GM18909 (cell line): ENCODE data around the gene CAPN9.

ENCODE experiments used
- ATAC-seq: cut with Tn5 transposase; IDR thresholded peaks from one replicate; pipeline ENCODE4 v1.9.1; 2021; ENCODE audit warnings: mild to moderate bottlenecking; ENCODE audit not compliant: unreplicated experiment, poor library complexity

The CAPN9 gene

DNA sequence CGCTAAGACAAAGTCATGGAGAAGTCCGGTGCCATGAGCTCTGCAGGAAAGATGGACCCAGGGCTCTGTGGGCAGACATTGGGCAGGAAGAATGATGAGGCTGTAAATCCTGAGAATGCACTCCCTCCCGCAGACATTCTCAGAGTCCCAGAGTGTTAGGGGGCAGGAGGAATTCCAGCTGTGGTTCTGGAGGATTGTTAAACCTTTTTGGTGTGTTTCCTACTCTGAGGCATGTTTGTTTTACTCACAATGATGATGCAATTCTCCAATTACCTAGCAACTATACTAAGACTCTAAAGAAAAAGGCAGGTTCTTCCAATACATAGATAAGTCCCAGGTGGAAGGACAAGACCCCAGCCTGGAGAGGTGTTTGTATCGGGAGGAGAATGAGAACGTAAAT, 2.8 kb upstream of the CAPN9 start:
- no peak for ATAC-seq

DNA sequence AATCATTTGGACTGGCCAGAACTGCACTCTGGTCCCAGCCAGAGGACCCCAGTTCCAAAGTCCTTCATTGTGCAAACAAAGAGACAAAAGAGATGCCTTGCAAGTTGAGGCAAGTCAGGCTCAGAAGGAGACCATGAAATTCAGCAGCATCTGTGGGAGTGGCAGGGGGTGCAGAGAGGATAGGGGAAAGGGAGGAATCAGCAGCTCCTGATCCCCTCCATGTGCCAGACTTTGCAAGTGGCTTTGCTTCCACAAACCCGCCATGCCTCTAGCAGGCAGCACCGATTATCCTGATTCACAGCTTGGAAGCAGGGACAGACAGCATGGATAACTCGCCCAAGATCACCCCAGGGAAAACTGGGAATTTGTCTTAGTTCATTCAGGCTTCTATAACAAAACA, 2.1 kb upstream of the CAPN9 start:
- no peak for ATAC-seq

GRCh38 chr1:230746617-230747016, 571 bp upstream of the CAPN9 start:
- no peak for ATAC-seq

GRCh38 chr1:230747890-230748800, 957 bp downstream of the CAPN9 start:
- ATAC-seq: no peak

DNA sequence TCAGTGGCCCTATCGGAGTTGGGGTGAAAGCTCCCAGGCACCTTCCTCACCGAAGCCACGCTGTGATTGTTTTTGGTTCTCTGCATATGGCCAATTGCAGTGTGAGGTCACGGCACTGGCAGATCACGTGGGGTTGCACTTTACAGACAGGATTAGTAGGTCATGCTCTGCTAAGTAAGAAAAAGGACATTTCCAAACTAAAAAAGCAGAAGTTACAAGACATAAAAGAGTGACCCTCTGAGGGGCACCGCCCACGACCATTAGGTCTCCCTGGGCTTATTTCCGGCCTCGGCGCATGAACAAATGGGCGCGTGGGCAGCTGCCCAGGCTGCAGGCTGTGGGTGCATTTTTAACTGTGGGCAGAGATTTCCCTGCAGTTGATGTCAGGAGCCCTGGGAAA, 2.0 kb downstream of the CAPN9 start:
- ATAC-seq: no peak

DNA sequence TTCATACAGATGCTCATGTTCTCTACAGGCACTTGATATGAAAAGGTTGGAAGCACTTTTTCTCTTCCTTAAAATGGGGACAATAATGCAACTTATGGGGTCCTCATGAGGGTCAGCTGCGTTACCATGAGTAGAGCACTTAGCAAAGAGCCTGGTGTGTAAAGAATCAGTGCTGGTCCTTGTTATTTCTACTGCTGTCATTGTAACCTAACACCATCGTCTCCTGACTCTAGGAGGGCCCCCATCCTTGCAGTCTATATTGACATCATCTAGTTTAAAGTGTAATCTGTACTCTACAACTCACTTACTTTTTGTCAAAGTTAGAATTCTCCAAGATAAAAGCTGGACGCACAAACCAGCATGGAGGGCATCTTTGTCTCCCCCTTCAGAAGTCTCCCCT, 2.4 kb downstream of the CAPN9 start:
- no peak for ATAC-seq

DNA sequence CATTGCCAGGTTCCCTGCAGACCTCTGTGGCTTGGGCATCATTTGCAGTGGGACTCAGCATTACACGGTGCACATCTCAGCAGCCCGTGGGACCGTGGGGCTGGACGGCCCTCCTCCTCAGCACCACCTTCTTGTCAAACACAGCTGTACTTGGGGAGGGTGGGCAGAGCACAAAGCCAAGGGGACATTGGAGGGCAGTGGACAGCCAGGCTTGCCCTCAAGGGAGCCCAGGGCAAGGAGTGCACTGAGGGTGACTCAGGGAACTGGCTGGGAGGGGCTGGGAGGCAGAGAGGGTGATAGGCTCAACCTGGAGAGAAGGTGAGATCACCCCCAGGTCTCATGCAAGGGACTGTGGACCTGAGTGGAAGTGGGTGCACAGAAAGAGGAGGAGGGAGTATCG, 3.4 kb downstream of the CAPN9 start:
- no peak for ATAC-seq

- no peak for ATAC-seq
Observed at GRCh38 chr1:230750986-230751625, 3.9 kb downstream of the CAPN9 start.

DNA sequence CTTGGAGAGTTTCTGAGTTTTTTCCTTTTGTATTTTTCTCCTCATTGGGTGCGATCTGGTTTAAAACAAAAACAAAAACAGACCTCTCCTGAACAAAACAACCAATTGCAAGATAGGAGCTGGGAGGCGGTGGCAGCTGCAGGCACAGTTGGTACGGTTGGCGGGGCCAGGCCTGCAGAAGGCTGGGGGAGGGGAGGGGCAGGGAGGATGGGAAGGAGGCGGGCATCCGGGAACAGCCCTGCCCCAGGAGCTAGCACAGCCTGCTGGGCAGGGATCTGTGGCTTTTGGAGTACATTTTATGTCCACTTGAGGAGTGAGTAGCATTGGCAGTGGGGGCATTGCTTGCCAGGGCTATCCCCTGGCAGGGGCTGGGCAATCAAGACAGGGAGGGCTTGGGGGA, 5.2 kb downstream of the CAPN9 start:
- ATAC-seq: no peak

DNA sequence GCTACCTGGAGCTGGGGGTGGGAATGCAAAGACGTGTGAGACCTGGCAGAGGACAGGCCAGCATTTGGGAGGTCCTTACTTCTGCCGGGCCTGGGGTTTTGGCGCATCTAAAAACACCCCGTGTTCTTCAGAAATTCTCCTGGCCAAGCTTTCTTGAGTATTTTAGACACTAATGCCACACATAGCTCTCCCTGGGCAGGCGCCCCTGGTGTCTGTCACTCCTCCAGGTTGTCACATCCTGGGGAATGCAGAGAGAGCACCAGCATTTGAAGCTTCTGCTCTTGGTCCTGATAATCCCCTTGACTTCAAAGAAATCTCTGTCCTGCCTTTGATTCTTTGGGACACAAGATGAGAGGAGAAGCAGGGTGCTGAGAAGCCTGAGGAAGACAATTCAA, 6.0 kb downstream of the CAPN9 start:
- no peak for ATAC-seq

DNA sequence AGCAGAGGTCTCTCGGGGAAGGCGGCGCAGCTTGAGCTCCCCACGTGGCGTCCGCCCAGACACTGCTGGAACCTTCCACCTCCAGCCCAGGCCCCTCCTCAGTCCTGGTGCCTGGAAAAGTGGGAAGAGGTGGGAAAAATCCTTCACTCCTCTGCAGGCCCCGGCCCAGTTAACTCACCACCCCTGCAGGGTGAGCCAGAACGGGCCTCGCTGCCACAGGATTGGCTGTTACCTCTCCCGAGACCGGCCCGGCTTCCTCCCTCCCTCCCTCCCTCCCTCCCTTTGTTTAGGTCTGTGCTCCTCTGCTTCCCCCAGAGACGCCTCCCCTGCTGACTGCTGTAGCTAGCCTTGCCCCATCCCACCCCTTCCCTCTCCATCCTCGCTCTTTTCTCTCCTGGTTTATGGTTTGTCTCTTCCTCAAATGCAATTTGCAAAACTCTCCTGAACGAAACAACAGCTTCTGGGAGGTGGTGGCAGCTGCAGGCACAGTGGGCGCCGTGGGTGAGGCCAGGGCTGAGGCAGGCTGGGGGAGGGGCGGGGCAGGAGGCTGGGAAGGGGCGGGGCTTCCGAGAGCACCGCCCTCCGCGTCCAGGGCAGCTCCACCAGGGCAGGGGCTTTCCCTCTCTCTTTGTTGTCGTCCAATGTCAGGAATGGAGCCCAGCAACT, 6.5 kb downstream of the CAPN9 start:
- peak; percentile 69 for ATAC-seq

DNA sequence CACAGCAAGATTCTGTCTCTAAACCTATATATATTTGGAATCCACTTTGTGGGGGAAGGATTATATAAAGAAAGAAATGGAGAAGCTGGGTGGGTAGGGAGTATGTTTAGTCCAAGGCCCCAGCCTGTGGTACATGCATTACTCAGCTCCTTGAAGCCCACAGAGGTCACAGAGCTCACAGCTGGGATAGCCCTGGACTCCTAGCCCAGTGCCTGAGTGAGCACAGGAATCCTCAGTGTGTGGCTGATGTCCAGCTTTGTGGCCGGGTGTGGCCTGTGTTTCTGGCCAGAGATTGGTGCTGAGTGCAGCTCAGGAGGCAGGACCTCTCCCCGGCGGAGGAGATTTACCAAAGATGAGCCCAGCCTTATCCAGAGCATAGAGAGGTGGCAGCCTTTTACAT, 7.6 kb downstream of the CAPN9 start:
- no peak for ATAC-seq

DNA sequence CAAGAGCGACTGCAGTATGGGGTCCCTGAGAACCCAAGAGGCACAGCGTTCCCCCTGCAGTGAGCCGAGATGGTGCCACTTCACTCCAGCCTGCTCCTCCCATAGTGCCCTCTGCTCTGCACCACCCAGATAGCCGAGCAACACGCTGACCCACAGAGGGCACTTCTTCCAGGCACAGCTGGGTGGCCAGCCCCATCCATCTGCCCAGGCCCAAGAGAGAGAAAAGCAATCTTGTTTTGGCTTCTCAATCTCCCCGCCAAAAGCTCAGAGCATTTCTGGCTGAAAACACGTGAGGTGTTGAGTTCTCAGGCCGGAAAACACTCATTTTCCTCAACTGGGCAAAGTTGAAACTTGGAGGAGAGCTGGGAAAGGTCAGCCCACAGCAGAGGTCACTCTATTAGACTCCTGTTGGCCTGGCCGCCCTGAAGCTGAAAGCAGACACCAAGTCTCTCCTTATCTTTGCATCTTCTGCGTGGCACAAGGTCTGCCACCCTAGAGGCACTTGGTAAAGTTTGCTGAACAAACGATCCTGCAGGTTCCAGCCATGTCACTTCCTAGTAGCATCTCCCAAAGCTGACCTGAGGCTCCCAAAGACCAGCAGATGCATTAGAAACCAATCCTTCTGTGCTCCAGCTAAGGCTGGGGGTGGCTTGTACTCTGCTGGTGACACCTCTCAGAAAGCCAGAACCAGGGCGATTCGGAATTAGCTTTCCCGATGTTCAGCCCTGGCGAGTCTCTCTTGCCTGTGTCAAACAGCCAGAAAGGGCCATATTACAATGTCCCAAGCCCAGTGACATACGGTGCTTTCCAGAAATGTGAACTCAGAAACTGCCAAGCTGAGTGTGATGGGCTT, 10.9 kb downstream of the CAPN9 start:
- no peak for ATAC-seq

DNA sequence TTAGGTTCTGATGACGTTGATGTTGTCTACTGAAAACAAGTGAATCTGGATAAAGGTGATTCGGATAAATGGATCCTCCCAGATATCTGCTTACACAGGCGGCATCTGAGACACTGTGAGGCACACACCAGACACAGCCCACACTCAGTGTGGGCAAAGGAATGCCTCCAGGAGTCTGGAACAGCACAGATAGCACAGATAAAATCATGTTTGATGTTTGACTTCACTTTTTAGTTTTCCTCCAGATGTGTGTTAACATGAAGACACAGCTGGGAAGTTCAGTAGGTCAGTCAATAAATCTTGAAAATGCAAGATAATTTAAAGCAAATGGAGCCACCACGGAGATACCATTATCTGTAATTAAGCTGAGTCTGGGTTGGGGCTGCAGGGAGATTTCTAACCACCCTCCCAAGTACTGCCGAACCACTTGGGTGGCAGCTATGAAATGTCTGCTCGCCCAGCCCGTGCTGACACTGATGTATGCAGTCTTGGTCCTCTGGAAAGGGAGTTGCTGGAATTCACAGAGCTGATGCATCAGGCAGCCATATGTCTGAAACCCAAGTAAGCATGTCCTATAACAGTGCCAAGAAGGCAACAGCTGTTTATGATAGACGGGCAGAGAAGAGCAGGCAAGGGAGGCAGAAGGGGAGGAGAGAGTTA, 11.7 kb downstream of the CAPN9 start:
- no peak for ATAC-seq

DNA sequence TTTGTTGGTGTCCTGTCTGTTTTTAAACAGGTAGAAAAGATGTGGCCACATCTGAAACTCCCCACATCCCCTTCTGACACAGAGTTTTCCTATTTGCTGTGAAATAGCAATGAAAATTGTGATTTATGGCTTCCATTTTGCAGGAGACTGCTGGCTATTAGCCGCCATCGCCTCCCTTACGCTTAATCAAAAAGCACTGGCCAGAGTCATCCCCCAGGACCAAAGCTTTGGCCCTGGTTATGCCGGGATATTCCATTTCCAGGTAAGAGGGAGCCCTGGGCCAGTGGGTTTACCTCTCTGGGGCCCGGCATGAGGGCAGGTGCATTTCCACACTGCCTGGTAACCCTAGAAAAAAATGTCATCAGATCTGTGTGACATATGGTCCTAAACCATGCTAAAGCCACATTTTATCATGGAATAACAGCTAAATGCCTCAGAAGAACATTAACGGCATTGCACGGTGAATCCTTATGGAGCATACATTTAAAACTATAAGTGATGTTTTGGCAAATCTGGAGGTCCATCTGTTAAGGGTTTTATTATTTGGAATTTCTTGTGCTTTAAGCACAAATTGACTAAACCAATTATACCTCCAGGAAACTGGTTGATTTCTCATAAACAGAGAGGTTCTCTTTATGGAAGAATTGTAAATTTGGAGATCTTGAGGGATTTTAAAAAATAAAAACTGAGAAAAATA, 12.3 kb downstream of the CAPN9 start:
- no peak for ATAC-seq

GRCh38 chr1:230760360-230760827, 13.2 kb downstream of the CAPN9 start:
- ATAC-seq: no peak

- no peak for ATAC-seq
Observed at GRCh38 chr1:230761443-230762167, 14.4 kb downstream of the CAPN9 start.

GRCh38 chr1:230763927-230764591, 16.9 kb downstream of the CAPN9 start:
- no peak for ATAC-seq
